Glomerular visceral epithelial cell (primary cell): ENCODE measurements around the gene ITSN1.
A peak's percentile ranks its signal among the peaks of the same experiment; 100 is the strongest.

Source experiments
- DNase-seq: peaks from one replicate; pipeline ENCODE4 v3.0.0-alpha.2; 2016; ENCODE audit errors: extremely low spot score

The ITSN1 gene

DNA sequence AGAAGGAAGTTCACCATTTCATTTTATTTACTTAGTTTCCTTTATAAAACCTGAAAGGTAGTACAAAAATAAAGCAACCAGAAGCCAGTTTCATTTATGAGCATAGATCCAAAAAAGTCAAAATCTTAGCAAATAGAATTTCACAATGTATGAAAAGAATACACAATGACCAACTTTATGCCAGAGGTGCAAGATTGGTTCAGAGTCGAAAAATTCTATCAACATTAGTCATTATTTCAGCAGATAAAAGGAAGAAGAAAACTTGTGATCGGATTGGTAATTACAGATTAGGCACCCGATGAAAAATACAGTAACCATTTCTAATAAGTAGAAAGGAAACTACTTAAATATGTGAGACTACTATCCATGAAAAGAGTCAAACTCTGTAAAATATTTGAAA, 89.1 kb downstream of the ITSN1 start:
- no peak for DNase-seq

- no peak for DNase-seq
These were observed 89.7 kb downstream of the ITSN1 start for GRCh38 chr21:33732038-33732437.

DNA sequence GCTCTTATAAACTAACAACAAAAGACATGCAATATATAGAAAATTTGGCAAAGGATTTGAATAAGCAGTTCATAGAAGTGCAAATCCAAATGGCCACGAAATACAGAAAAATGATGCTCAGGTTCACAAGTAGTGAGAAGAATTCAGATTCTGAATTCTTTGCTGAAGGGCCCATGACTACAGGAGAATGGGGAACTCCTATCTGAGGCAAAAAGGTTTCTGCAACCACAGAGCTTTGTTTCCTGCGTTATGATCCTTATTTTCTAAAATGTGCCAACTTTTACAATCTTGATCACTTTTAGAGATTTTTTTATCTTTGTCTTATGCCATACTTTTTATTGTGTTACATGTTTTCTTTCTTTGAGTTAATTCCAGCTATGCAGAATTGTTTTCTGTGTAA, 91.3 kb downstream of the ITSN1 start:
- DNase-seq: no peak

DNA sequence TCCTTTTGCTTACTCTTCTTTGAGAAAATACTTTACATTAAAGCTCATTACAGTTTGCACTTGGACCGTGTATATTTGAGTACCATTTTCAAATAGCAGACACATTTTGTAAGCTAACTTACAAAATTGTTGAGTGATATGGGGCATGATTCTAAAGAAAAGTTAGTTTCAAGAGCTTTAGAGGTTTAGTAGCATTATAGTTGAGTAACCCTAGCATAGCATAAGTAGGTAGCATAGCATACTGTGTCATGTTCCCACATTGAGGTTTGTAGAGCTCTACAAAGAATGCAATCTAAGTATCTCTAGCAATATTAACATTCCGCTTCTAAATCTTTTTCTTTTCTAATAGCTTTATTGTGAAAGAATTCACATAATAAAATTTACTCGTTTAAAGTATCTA, 92.0 kb downstream of the ITSN1 start:
- DNase-seq: no peak

DNA sequence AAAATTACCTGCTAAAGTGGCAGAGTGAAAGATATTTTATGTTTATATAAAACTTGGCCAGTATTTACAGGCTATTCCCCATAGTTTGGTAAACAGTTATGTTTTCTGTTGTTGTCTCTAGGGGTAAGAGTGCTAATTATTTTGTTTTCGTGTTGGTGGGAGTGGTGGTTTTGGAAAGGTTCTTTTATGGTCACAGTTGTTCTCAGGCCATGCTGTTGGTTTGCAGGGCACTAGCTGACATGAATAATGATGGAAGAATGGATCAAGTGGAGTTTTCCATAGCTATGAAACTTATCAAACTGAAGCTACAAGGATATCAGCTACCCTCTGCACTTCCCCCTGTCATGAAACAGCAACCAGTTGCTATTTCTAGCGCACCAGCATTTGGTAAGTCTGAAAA, 92.5 kb downstream of the ITSN1 start:
- DNase-seq: no peak

DNA sequence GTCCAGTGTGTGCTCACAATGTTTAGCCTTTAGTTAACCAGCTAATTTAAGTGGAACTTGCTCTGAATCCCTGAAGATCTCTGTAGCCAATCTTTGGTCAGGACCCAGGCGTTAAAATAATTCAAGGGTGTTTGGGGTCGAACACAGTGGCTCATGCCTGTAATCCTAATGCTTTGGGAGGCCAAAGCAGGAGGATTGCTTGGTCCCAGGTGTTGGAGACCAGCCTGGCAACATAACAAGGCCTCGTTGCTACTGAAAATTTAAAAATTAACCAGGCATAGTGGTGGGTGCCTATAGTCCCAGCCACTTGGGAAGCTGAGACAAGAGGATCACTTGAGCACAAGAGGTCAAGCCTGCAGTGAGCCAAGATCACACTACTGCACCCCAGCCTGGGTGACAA, 94.3 kb downstream of the ITSN1 start:
- DNase-seq: no peak

GRCh38 chr21:33739701-33740100, 97.4 kb downstream of the ITSN1 start:
- no peak for DNase-seq

- DNase-seq: no peak
These were observed 105.1 kb downstream of the ITSN1 start for GRCh38 chr21:33747420-33747819.

- DNase-seq: no peak
These were observed 106.6 kb downstream of the ITSN1 start for GRCh38 chr21:33748903-33749302.

GRCh38 chr21:33750017-33750416, 107.7 kb downstream of the ITSN1 start:
- no peak for DNase-seq

GRCh38 chr21:33751120-33751519, 108.8 kb downstream of the ITSN1 start:
- no peak for DNase-seq

DNA sequence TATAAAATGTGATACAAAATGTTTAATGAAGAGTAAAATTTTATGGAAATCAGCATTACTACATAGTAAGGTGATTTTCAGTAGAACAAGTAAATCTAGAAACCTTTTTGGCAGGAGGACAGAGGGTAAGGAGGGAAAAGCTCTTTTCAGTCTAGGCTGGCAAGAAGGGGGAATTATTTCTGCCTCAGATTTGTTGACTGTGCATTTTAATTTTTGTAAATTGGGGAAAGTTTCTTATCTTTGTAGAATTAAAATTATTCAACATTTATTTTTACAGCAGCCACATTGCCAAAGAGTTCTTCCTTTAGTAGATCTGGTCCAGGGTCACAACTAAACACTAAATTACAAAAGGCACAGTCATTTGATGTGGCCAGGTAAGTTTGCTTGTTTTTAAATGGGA, 109.2 kb downstream of the ITSN1 start:
- DNase-seq: no peak

DNA sequence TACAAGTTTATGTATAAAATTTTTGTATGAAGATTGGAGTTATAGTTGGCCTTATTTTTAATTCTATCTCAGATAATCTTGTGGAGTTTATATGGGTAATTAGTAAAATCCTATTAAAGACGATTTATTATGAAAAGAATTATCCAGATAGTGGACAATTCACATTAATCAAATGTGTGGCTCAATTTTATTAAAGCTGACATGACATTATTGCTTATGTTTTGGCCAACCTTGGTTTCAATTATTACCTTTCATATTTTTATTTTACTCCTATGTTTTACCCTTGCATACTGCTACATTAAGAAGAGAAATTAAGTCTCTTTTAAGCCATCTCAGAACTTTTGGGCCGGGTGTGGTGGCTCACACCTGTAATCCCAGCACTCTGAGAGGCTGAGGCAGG, 110.0 kb downstream of the ITSN1 start:
- DNase-seq: no peak

- DNase-seq: no peak
These were observed 111.6 kb downstream of the ITSN1 start for GRCh38 chr21:33753886-33754285.

DNA sequence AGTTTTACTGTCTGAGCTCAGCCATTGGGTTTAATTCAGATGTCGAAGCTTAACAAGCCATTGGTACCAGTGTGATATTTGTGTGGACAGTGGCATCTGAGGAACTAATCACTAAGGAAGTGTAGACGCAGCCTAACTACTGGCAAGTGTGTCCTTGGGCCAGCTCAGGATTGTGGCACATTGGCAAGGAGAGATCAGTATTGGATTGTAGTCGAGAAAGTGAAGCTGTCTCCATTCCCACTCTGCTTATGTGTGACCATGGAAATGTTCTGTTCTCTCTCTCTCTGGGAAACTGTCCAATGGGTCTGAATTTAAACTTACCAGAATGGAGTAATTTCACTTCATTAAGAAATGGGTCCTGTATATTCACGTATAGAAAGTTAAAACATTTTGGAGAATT, 112.2 kb downstream of the ITSN1 start:
- DNase-seq: no peak

DNA sequence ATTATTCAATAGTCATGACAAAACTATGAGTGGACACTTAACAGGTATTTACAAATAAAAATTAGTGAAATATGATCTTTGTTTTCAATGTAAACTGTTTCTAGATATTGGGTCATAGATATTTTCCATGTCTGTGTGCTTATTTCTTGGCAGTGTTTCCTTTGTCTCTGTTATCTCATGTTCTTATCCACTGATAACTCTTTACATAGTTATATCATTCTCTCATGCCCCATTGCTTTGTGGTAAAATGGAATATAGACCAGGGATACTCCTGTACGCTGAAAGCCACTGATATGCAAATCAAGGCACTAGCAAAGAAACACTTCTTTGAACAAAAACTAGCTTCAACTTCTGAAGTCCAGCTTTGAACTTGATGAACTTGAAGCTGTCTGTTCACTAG, 113.1 kb downstream of the ITSN1 start:
- no peak for DNase-seq

DNA sequence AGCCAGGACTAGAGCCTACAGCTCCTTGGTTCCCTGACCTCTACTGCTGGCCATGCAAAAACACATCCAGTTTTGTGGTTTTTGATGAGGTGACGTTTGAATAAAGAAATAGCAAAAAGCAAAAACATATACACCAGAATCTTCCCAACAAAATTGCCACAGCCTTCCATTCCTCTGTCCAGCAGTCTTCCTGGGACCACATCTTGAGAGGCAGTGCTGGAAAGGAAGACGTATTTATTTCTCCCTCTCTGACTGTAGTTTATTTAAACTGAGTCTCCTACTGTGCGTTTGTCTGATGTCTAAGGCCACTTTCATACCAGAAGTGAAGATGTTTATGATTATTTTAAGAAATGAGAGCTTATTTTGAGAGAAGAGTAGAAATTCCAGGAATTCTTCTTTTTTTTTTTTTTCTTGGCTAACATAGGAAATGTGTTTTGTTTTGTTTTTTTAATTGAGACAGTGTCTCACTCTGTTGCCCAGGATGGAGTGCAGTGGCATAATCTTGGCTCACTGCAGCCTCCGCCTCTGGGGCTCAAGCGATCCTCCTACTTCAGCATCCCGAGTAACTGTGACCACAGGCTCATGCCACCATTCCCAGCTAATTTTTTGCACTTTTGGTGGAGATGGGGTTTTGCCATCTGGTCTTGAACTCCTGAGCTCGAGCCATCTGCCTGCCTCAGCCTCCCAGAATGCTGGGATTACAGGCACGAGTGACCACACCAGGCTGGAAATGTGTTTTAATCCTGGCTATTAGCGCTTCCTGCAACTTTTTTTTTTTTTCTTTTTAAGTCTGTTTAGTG, 118.5 kb downstream of the ITSN1 start:
- DNase-seq: peak; percentile 75

- DNase-seq: peak; percentile 95
These were observed 119.2 kb downstream of the ITSN1 start for GRCh38 chr21:33761441-33762036.

DNA sequence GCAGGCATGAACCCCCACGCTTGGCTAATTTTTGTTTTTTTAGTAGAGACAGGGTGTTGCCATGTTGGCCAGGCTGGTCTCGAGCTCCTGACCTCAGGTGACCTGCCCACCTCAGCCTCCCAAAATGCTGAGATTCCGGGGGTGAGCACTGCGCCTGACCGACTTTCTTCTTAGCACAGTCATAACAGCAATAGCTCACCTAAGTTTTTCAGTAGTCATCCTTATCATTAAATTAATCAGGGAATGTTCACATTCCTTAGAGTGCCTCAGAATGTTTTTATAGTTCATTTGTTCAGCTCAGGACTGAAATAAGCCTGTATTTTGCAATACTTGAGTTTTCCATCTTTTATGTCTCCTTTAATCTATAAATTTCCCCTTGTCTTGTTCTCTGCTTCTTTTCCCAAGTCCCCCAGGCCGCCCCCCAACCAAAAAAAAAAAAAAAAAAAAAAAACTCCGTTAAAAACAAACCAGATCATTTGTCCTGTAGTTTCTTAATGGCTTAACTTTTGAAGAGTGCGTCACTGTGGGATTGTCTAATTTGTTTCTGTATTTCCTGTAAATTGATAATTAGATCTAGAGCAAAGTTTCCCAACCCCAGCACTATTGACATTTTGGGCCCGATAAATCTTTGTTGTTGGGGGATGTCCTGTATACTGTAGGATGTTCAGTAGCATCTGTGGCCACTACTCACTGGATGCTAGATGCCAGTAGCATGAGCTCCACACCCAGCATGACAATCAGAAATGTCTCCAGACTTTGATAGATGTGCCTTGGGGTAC, 120.7 kb downstream of the ITSN1 start:
- peak; percentile 50 for DNase-seq

GRCh38 chr21:33763582-33763899, 121.2 kb downstream of the ITSN1 start:
- DNase-seq: no peak

- peak; percentile 70 for DNase-seq
These were observed 124.9 kb downstream of the ITSN1 start for GRCh38 chr21:33767236-33767635.

GRCh38 chr21:33767960-33768359, 125.7 kb downstream of the ITSN1 start:
- no peak for DNase-seq

GRCh38 chr21:33769057-33769456, 126.8 kb downstream of the ITSN1 start:
- DNase-seq: no peak
